C4-2B (cell line): Measurements from ENCODE around the gene WTIP.

Experiments used
- H3K27ac ChIP-seq: fragments of 450-650 bp; 2 replicates; pipeline ENCODE4 v1.5.1; 2017
- ZFX ChIP-seq: fragments of 450-650 bp; IDR thresholded peaks from 2 replicates; pipeline ENCODE4 v1.6.1; 2017
- TF ChIP-seq, protein P1 (sequence below): fragments of 450-650 bp; conservative IDR thresholded peaks from 2 replicates; pipeline ENCODE4 v1.5.1; 2017; ENCODE audit warnings: mild to moderate bottlenecking

The WTIP gene

DNA sequence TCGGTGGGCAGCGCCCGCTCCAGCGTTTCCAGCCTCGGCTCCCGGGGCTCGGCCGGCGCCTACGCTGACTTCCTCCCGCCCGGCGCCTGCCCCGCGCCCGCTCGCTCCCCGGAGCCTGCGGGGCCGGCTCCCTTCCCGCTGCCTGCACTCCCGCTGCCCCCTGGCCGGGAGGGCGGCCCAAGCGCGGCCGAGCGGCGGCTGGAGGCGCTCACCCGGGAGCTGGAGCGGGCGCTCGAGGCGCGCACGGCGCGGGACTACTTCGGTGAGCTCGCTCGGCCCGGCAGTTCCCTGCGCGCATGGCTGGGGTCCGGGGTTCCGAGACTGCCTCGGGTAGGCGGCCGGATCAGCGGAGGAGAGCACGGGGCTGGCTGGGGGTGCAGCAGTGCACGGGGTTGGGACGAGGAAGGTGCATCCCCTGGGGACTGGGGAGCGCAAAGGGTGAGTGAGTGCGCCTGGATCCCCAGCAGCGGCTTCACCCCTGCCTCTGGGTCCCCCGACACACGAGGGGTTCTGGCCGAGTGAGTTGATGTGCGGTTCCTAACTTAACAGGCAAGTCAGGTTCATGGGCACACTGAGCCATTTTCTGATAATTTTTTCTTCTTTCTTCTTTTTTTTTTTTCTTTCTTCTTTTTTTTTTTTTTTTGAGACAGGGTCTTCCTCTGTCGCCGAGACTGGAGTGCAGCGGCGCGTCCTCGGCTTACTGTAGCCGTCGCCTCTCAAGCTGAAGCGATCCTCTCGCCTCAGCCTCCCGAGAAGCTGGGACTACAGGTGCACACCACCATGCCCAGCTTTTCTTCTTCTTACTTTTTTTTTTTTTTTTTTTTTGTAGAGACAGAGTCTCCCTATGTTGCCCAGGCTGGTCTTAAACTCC, 1.1 kb downstream of the WTIP start:
- H3K27ac ChIP-seq = no peak overlapping the region
- TF ChIP-seq, protein P1, sequence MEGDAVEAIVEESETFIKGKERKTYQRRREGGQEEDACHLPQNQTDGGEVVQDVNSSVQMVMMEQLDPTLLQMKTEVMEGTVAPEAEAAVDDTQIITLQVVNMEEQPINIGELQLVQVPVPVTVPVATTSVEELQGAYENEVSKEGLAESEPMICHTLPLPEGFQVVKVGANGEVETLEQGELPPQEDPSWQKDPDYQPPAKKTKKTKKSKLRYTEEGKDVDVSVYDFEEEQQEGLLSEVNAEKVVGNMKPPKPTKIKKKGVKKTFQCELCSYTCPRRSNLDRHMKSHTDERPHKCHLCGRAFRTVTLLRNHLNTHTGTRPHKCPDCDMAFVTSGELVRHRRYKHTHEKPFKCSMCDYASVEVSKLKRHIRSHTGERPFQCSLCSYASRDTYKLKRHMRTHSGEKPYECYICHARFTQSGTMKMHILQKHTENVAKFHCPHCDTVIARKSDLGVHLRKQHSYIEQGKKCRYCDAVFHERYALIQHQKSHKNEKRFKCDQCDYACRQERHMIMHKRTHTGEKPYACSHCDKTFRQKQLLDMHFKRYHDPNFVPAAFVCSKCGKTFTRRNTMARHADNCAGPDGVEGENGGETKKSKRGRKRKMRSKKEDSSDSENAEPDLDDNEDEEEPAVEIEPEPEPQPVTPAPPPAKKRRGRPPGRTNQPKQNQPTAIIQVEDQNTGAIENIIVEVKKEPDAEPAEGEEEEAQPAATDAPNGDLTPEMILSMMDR = no peak
- TF ChIP-seq ZFX = no peak

DNA sequence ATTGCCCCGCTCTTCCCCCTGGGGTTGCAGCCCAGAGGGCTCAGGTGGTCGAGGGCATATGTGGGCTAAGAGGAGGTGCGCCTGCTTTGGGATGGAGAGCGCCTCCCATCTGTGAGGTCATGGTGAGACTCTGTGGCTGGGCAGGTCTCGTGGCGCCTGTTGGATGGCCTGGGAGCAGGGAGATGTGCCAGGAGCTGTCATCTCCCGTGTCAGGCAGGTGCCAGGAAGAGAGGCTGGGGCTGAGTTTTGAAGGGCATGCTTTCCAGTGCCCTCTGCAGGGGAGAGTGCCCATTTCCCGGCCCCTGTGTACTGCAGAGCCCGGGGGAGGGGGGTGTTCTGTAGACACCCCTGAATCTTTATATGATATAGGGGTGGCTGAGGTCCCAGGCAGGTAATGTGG, 2.8 kb downstream of the WTIP start:
- no peak for TF ChIP-seq ZFX
- TF ChIP-seq, protein P1 = no peak
- no peak overlapping the region for H3K27ac ChIP-seq

DNA sequence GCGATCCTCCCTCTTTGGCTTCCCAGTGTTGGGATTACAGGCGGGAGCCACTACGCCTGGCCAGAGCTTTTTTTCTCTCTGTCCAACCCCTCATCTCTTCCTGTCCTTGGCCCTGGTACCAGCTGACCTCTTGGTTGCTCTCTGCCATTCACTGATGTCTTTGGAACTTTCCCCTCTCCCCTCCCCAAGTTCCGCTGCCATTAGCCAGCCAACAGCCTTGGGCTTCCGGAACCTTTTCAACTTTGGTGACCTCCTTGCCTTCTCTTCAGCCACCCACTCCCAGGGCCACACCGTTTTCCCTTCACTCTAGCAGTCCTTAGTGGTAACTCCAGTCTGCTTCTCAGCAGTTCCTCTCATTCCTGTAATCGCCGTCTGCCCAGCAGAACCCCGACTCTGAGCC, 4.3 kb downstream of the WTIP start:
- no peak for TF ChIP-seq ZFX
- TF ChIP-seq, protein P1 = no peak
- no peak overlapping the region for H3K27ac ChIP-seq

DNA sequence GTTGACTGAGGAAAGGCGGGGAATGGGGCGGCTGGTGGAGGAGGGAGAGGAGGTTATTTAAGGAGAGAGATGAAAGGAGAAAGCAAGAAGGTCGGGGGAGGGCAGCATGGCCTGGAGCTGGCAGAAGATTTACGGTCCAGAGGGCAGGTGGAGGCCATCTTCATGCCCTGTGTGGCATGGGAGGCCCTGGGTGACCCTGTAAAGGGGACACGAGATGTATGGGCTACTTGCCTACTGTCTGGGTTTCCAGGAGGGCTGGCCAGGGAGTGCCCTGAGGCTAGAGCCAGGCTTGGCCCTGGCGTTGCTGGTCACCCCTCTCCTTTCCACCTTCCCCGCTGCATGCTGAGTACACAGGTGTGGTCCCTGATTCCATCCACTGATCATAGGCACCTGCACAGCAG, 6.1 kb downstream of the WTIP start:
- TF ChIP-seq ZFX = no peak
- TF ChIP-seq, protein P1 = no peak
- H3K27ac ChIP-seq = no peak overlapping the region

DNA sequence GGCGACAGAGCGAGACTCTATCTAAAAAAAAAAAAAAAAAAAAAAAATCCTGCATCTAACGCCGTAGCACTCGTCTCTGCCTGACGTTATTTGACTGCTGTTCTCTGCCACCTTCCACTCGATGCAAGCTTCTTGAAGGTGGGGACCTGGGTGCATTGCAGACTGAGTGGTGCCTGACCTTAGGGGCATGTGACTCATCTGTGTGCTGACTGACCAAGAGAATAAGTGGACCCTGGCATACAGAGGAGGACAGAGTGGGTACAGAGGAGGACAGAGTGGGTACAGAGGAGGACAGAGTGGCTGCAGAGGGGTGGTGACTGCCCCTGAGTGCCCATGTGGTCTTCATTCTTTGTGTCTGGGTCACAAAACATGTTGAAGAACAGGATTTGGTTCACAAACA, 7.6 kb downstream of the WTIP start:
- no peak for TF ChIP-seq ZFX
- TF ChIP-seq, protein P1 = no peak
- H3K27ac ChIP-seq = no peak overlapping the region

DNA sequence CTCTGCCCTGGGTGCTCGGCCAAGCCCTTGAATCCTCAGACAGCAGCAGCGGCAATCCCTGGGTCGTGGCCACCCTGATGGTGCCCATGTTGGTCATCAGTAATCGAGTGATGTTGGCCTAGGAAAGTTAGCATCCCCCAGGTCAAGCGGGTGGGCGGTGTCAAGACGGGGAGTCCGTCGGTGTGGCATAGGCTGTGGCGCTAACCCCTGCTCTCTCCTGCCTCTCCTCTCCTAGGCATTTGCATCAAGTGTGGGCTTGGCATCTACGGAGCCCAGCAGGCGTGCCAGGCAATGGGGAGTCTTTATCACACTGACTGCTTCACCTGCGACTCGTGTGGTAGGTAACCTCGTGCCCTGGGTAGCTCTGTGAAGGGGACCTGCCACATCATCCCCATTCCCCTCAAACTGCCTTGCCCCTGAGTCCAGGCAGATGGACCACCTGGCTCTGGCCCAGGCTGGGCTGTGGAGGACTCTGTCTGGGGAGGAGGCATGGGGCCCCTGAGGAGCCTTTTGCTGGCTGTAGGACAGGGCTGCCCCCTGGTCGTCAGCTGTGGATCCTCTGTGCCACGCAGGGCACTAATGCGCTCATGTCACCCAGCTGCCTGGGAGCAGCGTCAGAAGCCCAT, 8.7 kb downstream of the WTIP start:
- H3K27ac ChIP-seq = no peak overlapping the region
- TF ChIP-seq, protein P1 = no peak
- no peak for TF ChIP-seq ZFX

DNA sequence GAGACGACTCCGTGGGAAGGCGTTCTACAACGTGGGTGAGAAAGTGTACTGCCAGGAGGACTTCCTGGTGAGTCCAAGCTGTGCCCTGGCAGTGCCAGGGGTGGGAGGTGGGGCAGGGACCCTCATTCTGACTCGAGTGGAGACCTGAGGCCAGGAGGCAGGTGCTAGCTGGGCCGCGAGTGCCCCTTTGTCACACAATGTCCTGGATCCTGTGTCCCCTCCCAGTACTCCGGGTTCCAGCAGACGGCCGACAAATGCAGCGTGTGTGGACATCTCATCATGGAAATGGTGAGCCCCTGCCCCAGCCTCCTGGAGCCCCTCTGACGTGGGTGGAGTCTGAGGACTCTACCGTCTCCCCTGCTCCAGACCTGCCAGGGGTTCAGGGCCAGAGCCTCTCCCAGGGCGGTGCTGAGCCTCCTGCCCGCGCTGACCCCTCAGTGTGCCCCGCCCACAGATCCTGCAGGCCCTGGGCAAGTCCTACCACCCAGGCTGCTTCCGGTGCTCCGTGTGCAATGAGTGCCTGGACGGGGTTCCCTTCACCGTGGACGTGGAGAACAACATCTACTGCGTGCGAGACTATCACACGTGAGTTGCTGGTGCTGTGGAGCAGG, 11.6 kb downstream of the WTIP start:
- no peak overlapping the region for H3K27ac ChIP-seq
- TF ChIP-seq ZFX = no peak
- TF ChIP-seq, protein P1 = no peak
